CD14-positive monocyte (primary cell): ENCODE results near the gene VTN. TPM values are rescaled to one million over a fixed set of nuclear protein-coding genes. Genes with fewer than 3 reads are reported as not detected.

Source experiments
- DNase-seq, 3 donors: peaks; one replicate each; pipeline ENCODE4 v3.0.0-alpha.2; 2011 to 2022
- H2AFZ ChIP-seq: 2 replicates; pipeline ENCODE4 v1.6.0; 2012; ENCODE audit warnings: mild to moderate bottlenecking, low read depth, low read length, inconsistent platforms; ENCODE audit not compliant: insufficient read depth, poor library complexity, severe bottlenecking
- H3K27ac ChIP-seq, 2 donors: 1 replicate in 1 of 2; 2 replicates in 1 of 2; pipeline ENCODE4 v1.5.1; 2012 to 2013; ENCODE audit warnings: low read length in 2 of 2, control low read depth in 1 of 2, inconsistent platforms in 1 of 2, low read depth in 1 of 2, mild to moderate bottlenecking in 1 of 2
- H3K27me3 ChIP-seq, 2 donors: one replicate each; pipeline versions ENCODE4 v1.6.0 to v1.6.1; 2011 to 2013; ENCODE audit warnings: low read length in 2 of 2; ENCODE audit not compliant: control insufficient read depth in 2 of 2, insufficient read depth in 2 of 2
- H3K36me3 ChIP-seq, 2 donors: replicated peaks in 1 of 2; 1 replicate in 1 of 2; 2 replicates in 1 of 2; pipeline versions ENCODE4 v1.5.1 to v1.6.1; 2012 to 2013; ENCODE audit warnings: low read length in 2 of 2, control low read depth in 1 of 2, inconsistent platforms in 1 of 2, mild to moderate bottlenecking in 1 of 2; ENCODE audit not compliant: insufficient read depth in 2 of 2, control insufficient read depth in 1 of 2
- H3K4me1 ChIP-seq, 2 donors: 1 replicate in 1 of 2; 2 replicates in 1 of 2; pipeline versions ENCODE4 v1.5.1 to v1.6.1; 2012 to 2013; ENCODE audit warnings: low read length in 2 of 2, control low read depth in 1 of 2, inconsistent platforms in 1 of 2, mild to moderate bottlenecking in 1 of 2, moderate library complexity in 1 of 2; ENCODE audit not compliant: insufficient read depth in 2 of 2, control insufficient read depth in 1 of 2
- H3K4me2 ChIP-seq: replicated peaks from 2 replicates; pipeline ENCODE3; 2012; ENCODE audit warnings: low read length, moderate library complexity, mild to moderate bottlenecking; ENCODE audit not compliant: poor library complexity, severe bottlenecking; ENCODE audit errors: extremely low read depth
- H3K4me3 ChIP-seq, 3 experiments: fragments of 200-600 bp in 1 of 3; sonication (generic) in 1 of 3; replicated peaks in 1 of 3; 1 replicate in 2 of 3; 2 replicates in 1 of 3; pipeline ENCODE4 v1.5.1; 2011 to 2013; ENCODE audit warnings: low read length in 3 of 3, mild to moderate bottlenecking in 3 of 3, control low read depth in 2 of 3, low read depth in 2 of 3, inconsistent platforms in 1 of 3, moderate library complexity in 1 of 3
- H3K79me2 ChIP-seq: 2 replicates; pipeline ENCODE4 v1.6.0; 2012; ENCODE audit warnings: mild to moderate bottlenecking, control low read depth, inconsistent platforms, low read length, moderate library complexity; ENCODE audit not compliant: insufficient read depth
- H3K9ac ChIP-seq: 2 replicates; pipeline ENCODE4 v1.6.0; 2017; ENCODE audit warnings: low read length, mild to moderate bottlenecking; ENCODE audit not compliant: insufficient read depth, poor library complexity, severe bottlenecking
- H3K9me3 ChIP-seq, 2 donors: replicated peaks in 1 of 2; 1 replicate in 1 of 2; 2 replicates in 1 of 2; pipeline versions ENCODE4 v1.5.1 to v1.6.1; 2012 to 2013; ENCODE audit warnings: low read length in 2 of 2, control low read depth in 1 of 2; ENCODE audit not compliant: control insufficient read depth in 1 of 2, insufficient read depth in 1 of 2
- H4K20me1 ChIP-seq: 2 replicates; pipeline ENCODE4 v1.6.0; 2012; ENCODE audit warnings: mild to moderate bottlenecking, low read length, control low read depth, moderate library complexity; ENCODE audit not compliant: insufficient read depth
- H3K27ac Mint-ChIP-seq, 7 donors: one replicate each; pipeline ENCODE4 v1.8.0; 2020; ENCODE audit warnings: mild to moderate bottlenecking in 7 of 7, mixed read lengths in 7 of 7, moderate library complexity in 6 of 7, inconsistent platforms in 2 of 7
- H3K27me3 Mint-ChIP-seq, 3 donors: one replicate each; pipeline ENCODE4 v1.8.0; 2021 to 2022; ENCODE audit warnings: low read depth in 3 of 3, mild to moderate bottlenecking in 3 of 3, mixed read lengths in 3 of 3, moderate library complexity in 3 of 3, inconsistent platforms in 1 of 3
- H3K36me3 Mint-ChIP-seq, 2 donors: one replicate each; pipeline ENCODE4 v1.8.0; 2020; ENCODE audit warnings: mixed read lengths in 2 of 2, inconsistent platforms in 1 of 2, mild to moderate bottlenecking in 1 of 2
- H3K4me1 Mint-ChIP-seq: one replicate; pipeline ENCODE4 v1.8.0; 2020; ENCODE audit warnings: mild to moderate bottlenecking, mixed read lengths
- H3K4me3 Mint-ChIP-seq, 2 donors: one replicate each; pipeline ENCODE4 v1.8.0; 2020; ENCODE audit warnings: mild to moderate bottlenecking in 2 of 2, mixed read lengths in 2 of 2, moderate library complexity in 1 of 2
- H3K9me3 Mint-ChIP-seq, 7 donors: one replicate each; pipeline ENCODE4 v1.8.0; 2020 to 2022; ENCODE audit warnings: mixed read lengths in 7 of 7, mild to moderate bottlenecking in 6 of 7, moderate library complexity in 6 of 7, inconsistent platforms in 2 of 7
- WGBS: methylation state at CpG from one replicate; pipeline ENCODE4 v1.1.5; 2013; ENCODE audit warnings: missing lambda C conversion rate; ENCODE audit not compliant: insufficient coverage; 5-methylcytosine and 5-hydroxymethylcytosine counted together
- intact Hi-C, 2 donors: fragments of 100-400 bp; cut with micrococcal nuclease; formaldehyde crosslinking; loops; one replicate each; pipeline versions ENCODE4 v1.15.0 to v1.15.1; 2023
- polyA plus RNA-seq, 3 donors: library from polyadenylated mRNA; depleted of rRNA in 1 of 3; unstranded in 2 of 3; stranded (reverse) in 1 of 3; fragments of 300-500 nt in 2 of 3; fragments of >200 nt in 1 of 3; fragmentation: Illumina TruSeq in 2 of 3; gene quantifications; 1 replicate in 2 of 3; 2 replicates in 1 of 3; pipeline ENCODE4 v1.2.3, GENCODE V29; 2012 to 2021
- TF ChIP-seq, protein P1 (sequence below): fragments of 200-600 bp; IDR thresholded peaks from one replicate; pipeline ENCODE4 v1.8.0; 2022; ENCODE audit warnings: antibody characterized with exemption, mild to moderate bottlenecking

Gene VTN
- polyA plus RNA-seq, 3 donors, result not detected

DNA sequence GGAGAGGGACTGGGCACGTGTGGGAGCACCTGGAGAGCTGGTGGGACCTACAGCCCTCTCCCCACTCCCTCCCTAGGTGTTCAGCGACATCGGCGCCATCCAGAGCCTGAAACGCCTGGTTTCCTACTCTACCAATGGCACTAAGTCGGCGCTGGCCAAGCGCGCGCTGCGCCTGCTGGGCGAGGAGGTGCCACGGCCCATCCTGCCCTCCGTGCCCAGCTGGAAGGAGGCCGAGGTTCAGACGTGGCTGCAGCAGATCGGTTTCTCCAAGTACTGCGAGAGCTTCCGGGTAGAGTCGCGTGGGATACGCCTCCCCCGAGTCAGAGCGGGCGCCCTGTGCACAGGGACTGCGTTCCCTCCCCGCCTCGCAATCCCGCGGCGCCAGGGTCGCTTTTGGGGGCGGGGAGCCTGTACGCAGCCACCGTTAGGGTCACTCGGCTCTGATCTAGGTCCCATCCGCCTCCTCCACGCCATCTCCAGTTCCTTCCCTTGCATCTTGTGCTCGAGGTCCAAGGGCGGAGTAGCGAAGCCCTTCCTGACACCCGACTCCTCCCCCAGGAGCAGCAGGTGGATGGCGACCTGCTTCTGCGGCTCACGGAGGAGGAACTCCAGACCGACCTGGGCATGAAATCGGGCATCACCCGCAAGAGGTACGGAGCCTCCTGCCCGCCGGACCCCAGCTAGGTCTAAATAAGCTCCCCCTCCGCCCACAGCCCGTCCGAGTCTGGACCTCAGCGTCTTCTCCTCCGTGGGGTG, 14.4 kb upstream of the VTN start:
- peaks cover 26 to 50% (median 35%) of the 10 kb centered on the region in 3 donors for H3K27me3 Mint-ChIP-seq
- H3K4me1 Mint-ChIP-seq, result peaks cover 37% of the 10 kb centered on the region
- peak overlapping the region in 1 of 2 donors; percentile 41 for H3K27ac ChIP-seq
- H3K4me2 ChIP-seq, result peak overlapping the region; percentile 99
- H3K4me3 Mint-ChIP-seq, result peak overlapping the region; percentile 95
- peaks cover 12 to 22% of the 10 kb centered on the region in 2 donors for H3K27me3 ChIP-seq
- H3K9me3 Mint-ChIP-seq, result peaks cover 0 to 5% (median 0%) of the 10 kb centered on the region in 7 donors
- H2AFZ ChIP-seq, result peak overlapping the region; percentile 99
- TF ChIP-seq, protein P1, sequence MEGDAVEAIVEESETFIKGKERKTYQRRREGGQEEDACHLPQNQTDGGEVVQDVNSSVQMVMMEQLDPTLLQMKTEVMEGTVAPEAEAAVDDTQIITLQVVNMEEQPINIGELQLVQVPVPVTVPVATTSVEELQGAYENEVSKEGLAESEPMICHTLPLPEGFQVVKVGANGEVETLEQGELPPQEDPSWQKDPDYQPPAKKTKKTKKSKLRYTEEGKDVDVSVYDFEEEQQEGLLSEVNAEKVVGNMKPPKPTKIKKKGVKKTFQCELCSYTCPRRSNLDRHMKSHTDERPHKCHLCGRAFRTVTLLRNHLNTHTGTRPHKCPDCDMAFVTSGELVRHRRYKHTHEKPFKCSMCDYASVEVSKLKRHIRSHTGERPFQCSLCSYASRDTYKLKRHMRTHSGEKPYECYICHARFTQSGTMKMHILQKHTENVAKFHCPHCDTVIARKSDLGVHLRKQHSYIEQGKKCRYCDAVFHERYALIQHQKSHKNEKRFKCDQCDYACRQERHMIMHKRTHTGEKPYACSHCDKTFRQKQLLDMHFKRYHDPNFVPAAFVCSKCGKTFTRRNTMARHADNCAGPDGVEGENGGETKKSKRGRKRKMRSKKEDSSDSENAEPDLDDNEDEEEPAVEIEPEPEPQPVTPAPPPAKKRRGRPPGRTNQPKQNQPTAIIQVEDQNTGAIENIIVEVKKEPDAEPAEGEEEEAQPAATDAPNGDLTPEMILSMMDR, result no peak
- no peaks in the 10 kb centered on the region for H3K9me3 ChIP-seq
- peak overlapping the region in 4 of 7 donors; percentile 30 to 70 (median 61) for H3K27ac Mint-ChIP-seq
- H3K9ac ChIP-seq, result peak overlapping the region; percentile 75
- intact Hi-C loops, result no loop called here
- H3K36me3 ChIP-seq, result peaks cover 6 to 8% of the 10 kb centered on the region in 2 donors
- WGBS, result under 1% methylated on average over 55 of the region's 56 CpGs
- peak overlapping the region; percentile 61 to 97 (median 72) for H3K4me3 ChIP-seq
- H3K36me3 Mint-ChIP-seq, result peaks cover 14 to 27% of the 10 kb centered on the region in 2 donors
- no peaks in the 10 kb centered on the region for H4K20me1 ChIP-seq
- H3K4me1 ChIP-seq, result peaks cover 20 to 30% of the 10 kb centered on the region in 2 donors
- H3K79me2 ChIP-seq, result no peaks in the 10 kb centered on the region
- peak; percentile 38 to 47 (median 46) for DNase-seq

DNA sequence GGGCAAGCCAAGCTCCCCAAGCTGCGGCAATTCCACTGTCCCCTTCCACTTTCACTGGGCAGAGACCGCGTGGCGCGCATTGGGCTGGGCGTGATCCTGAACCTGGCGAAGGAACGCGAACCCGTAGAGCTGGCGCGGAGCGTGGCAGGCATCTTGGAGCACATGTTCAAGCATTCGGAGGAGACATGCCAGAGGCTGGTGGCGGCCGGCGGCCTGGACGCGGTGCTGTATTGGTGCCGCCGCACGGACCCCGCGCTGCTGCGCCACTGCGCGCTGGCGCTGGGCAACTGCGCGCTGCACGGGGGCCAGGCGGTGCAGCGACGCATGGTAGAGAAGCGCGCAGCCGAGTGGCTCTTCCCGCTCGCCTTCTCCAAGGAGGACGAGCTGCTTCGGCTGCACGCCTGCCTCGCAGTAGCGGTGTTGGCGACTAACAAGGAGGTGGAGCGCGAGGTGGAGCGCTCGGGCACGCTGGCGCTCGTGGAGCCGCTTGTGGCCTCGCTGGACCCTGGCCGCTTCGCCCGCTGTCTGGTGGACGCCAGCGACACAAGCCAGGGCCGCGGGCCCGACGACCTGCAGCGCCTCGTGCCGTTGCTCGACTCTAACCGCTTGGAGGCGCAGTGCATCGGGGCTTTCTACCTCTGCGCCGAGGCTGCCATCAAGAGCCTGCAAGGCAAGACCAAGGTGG, 11.2 kb upstream of the VTN start:
- Histone ChIP-seq H3K4me3 (peak overlapping the region in 1 of 3 experiments; percentile 40), H3K9ac (no peak overlapping the region), H3K9me3 (no peaks in the 10 kb centered on the region), H3K27ac (no peak overlapping the region), H3K79me2 (no peaks in the 10 kb centered on the region), H3K4me1 (peaks cover 20 to 30% of the 10 kb centered on the region in 2 donors), H2AFZ (peak overlapping the region; percentile 48), H3K4me2 (peak overlapping the region; percentile 54), H4K20me1 (no peaks in the 10 kb centered on the region), H3K27me3 (peaks cover 12 to 22% of the 10 kb centered on the region in 2 donors), H3K36me3 (no peaks in the 10 kb centered on the region)
- intact Hi-C loops, result no loop called here
- TF ChIP-seq, protein P1, result peak; percentile 27
- WGBS, result 34% methylated on average over 70 of the region's 72 CpGs
- no peak overlapping the region for H3K27ac Mint-ChIP-seq
- H3K4me1 Mint-ChIP-seq, result peaks cover 34% of the 10 kb centered on the region
- H3K27me3 Mint-ChIP-seq, result peaks cover 29 to 55% (median 37%) of the 10 kb centered on the region in 3 donors
- peak in 1 of 3 donors; percentile 18 for DNase-seq
- peaks cover 0 to 5% (median 0%) of the 10 kb centered on the region in 7 donors for H3K9me3 Mint-ChIP-seq
- H3K4me3 Mint-ChIP-seq, result peak overlapping the region; percentile 43 to 83
- H3K36me3 Mint-ChIP-seq, result peaks cover 4 to 16% of the 10 kb centered on the region in 2 donors
